ENCODE results near the gene MED13L. TPM values are rescaled to one million over a fixed set of nuclear protein-coding genes. Genes with fewer than 3 reads are reported as not detected.

The MED13L gene
- total RNA-seq, 2 experiments from 2014 or later: 203 to 208 TPM

GRCh38 chr12:115934046-115934445 lies 343.4 kb downstream of the MED13L start:
- Histone ChIP-seq H3K36me3 (ENCODE audit: insufficient read depth, low read length) (no peaks in the 10 kb centered on the region), H3K27ac (ENCODE audit: low read depth in 1 of 2, low read length in 2 of 2) (no peak overlapping the region), H3K27me3 (ENCODE audit: control insufficient read depth in 1 of 2, insufficient read depth in 2 of 2, low read length in 2 of 2) (no peaks in the 10 kb centered on the region), H3K4me3 (ENCODE audit: low read length) (no peak overlapping the region), H3K4me1 (ENCODE audit: insufficient read depth, low read length) (no peaks in the 10 kb centered on the region), H3K9me3 (ENCODE audit: control insufficient read depth in 1 of 2, insufficient read depth in 1 of 2, low read length in 2 of 2) (no peaks in the 10 kb centered on the region)
- no peak for DNase-seq
- no peak overlapping the region for H3K27ac Mint-ChIP-seq
- no peak for TF ChIP-seq CTCF (IDR thresholded peaks at IDR 0.05)
- no peak for ATAC-seq (ENCODE audit: poor library complexity)
- intact Hi-C loops (cut with DNase I, micrococcal nuclease): no loop called here
- H3K9me3 Mint-ChIP-seq: peaks cover 2% of the 10 kb centered on the region
- H3K36me3 Mint-ChIP-seq (ENCODE audit: low read depth): no peaks in the 10 kb centered on the region
- POLR2A ChIA-PET: no interaction called here
- CTCF ChIA-PET: no interaction called here
- no peaks in the 10 kb centered on the region for H3K4me1 Mint-ChIP-seq (ENCODE audit: low read depth)
- peaks cover 17% of the 10 kb centered on the region for H3K27me3 Mint-ChIP-seq
- no peak overlapping the region for H3K4me3 Mint-ChIP-seq

- H3K36me3 ChIP-seq (ENCODE audit: insufficient read depth, low read length): no peaks in the 10 kb centered on the region
- H3K27ac Mint-ChIP-seq: no peak overlapping the region
- H3K9me3 Mint-ChIP-seq: no peaks in the 10 kb centered on the region
- no peak for ATAC-seq (ENCODE audit: poor library complexity)
- DNase-seq: no peak
- H3K4me3 Mint-ChIP-seq: no peak overlapping the region
- intact Hi-C loops (cut with DNase I, micrococcal nuclease): no loop called here
- H3K4me1 ChIP-seq (ENCODE audit: insufficient read depth, low read length): no peaks in the 10 kb centered on the region
- CTCF ChIA-PET: no interaction called here
- no peak overlapping the region for H3K4me3 ChIP-seq (ENCODE audit: low read length)
- H3K27me3 ChIP-seq (ENCODE audit: control insufficient read depth in 1 of 2, insufficient read depth in 2 of 2, low read length in 2 of 2): no peaks in the 10 kb centered on the region
- H3K9me3 ChIP-seq (ENCODE audit: control insufficient read depth in 1 of 2, insufficient read depth in 1 of 2, low read length in 2 of 2): no peaks in the 10 kb centered on the region
- TF ChIP-seq CTCF (IDR thresholded peaks at IDR 0.05): no peak
- no peaks in the 10 kb centered on the region for H3K36me3 Mint-ChIP-seq (ENCODE audit: low read depth)
- H3K4me1 Mint-ChIP-seq (ENCODE audit: low read depth): no peaks in the 10 kb centered on the region
- POLR2A ChIA-PET: no interaction called here
- H3K27ac ChIP-seq (ENCODE audit: low read depth in 1 of 2, low read length in 2 of 2): no peak overlapping the region
- H3K27me3 Mint-ChIP-seq: peaks cover 26% of the 10 kb centered on the region
Observed at GRCh38 chr12:115932066-115932465, 345.4 kb downstream of the MED13L start.

GRCh38 chr12:115930336-115930735 lies 347.2 kb downstream of the MED13L start:
- Histone ChIP-seq H3K9me3 (ENCODE audit: control insufficient read depth in 1 of 2, insufficient read depth in 1 of 2, low read length in 2 of 2) (no peaks in the 10 kb centered on the region), H3K4me3 (ENCODE audit: low read length) (no peak overlapping the region), H3K27ac (ENCODE audit: low read depth in 1 of 2, low read length in 2 of 2) (no peak overlapping the region), H3K4me1 (ENCODE audit: insufficient read depth, low read length) (no peaks in the 10 kb centered on the region), H3K27me3 (ENCODE audit: control insufficient read depth in 1 of 2, insufficient read depth in 2 of 2, low read length in 2 of 2) (no peaks in the 10 kb centered on the region), H3K36me3 (ENCODE audit: insufficient read depth, low read length) (no peaks in the 10 kb centered on the region)
- ChIA-PET CTCF (no interaction called here), POLR2A (no interaction called here)
- DNase-seq: no peak
- no peak for TF ChIP-seq CTCF (IDR thresholded peaks at IDR 0.05)
- Mint-ChIP-seq H3K4me1 (ENCODE audit: low read depth) (no peaks in the 10 kb centered on the region), H3K27me3 (peaks cover 27% of the 10 kb centered on the region), H3K9me3 (no peaks in the 10 kb centered on the region), H3K27ac (no peak overlapping the region), H3K4me3 (no peak overlapping the region), H3K36me3 (ENCODE audit: low read depth) (no peaks in the 10 kb centered on the region)
- no peak for ATAC-seq (ENCODE audit: poor library complexity)
- intact Hi-C loops (cut with DNase I, micrococcal nuclease): no loop called here
